ENCODE measurements around the gene AR. TPM values are rescaled to one million over a fixed set of nuclear protein-coding genes. Genes with fewer than 3 reads are reported as not detected.

Gene AR
- total RNA-seq, 1 donor from 2014 or later = 6.7 TPM

- Mint-ChIP-seq H3K4me3 (no peak overlapping the region), H3K27me3 (ENCODE audit: insufficient read depth, low read depth) (no peaks in the 10 kb centered on the region), H3K36me3 (no peaks in the 10 kb centered on the region), H3K9me3 (no peaks in the 10 kb centered on the region), H3K27ac (no peak overlapping the region), H3K4me1 (peaks cover 2% of the 10 kb centered on the region)
- Histone ChIP-seq H3K9ac (no peak overlapping the region), H3K4me3 (no peak overlapping the region), H4K20me1 (ENCODE audit: low read depth) (no peaks in the 10 kb centered on the region), H3F3A (ENCODE audit: low read depth) (no peaks in the 10 kb centered on the region), H3K4me2 (no peak overlapping the region), H3K36me3 (no peaks in the 10 kb centered on the region), H3K27ac (no peak overlapping the region), H2AFZ (replicated peaks) (no peak overlapping the region), H3K27me3 (no peaks in the 10 kb centered on the region), H3K79me2 (ENCODE audit: low read depth) (no peaks in the 10 kb centered on the region), H3K4me1 (peaks cover 6% of the 10 kb centered on the region), H3K9me3 (ENCODE audit: low read depth) (no peaks in the 10 kb centered on the region)
- DNase-seq (ENCODE audit: low spot score) = no peak
- TF ChIP-seq EZH2 (IDR thresholded peaks at IDR 0.05) (no peak), EZH2phosphoT487 (IDR thresholded peaks at IDR 0.05) (no peak), CTCF (IDR thresholded peaks at IDR 0.05) (no peak)
Measured at GRCh38 chrX:67700602-67701001, 156.8 kb downstream of the AR start.

DNA sequence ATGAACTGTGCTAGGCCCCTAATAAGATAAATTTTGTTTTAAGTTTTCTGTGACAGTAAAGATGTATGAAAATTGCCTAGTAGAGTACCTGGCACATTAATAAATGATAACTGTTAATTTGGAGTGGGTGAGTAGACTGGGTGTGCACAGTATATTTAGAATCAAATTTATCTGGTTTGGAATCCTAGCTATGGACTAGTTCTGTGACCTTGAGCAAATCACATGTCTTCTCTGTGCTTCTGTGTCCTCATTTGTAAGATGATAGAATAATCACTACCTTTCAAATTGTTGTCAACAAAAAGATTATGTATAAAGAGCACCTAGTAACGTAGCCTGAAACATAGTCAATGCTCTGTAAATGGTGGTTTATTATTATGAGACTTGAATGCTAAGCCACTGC, 170.2 kb downstream of the AR start:
- H3K36me3 Mint-ChIP-seq = peaks cover 16% of the 10 kb centered on the region
- H3K4me3 ChIP-seq = no peak overlapping the region
- no peak overlapping the region for H3K27ac ChIP-seq
- no peaks in the 10 kb centered on the region for H3K4me1 Mint-ChIP-seq
- H3K27me3 ChIP-seq = no peaks in the 10 kb centered on the region
- TF ChIP-seq EZH2phosphoT487 (IDR thresholded peaks at IDR 0.05) (no peak), EZH2 (IDR thresholded peaks at IDR 0.05) (no peak), CTCF (IDR thresholded peaks at IDR 0.05) (no peak)
- H3F3A ChIP-seq (ENCODE audit: low read depth) = no peaks in the 10 kb centered on the region
- DNase-seq (ENCODE audit: low spot score) = no peak
- H3K4me1 ChIP-seq = no peaks in the 10 kb centered on the region
- no peak overlapping the region for H3K4me3 Mint-ChIP-seq
- H4K20me1 ChIP-seq (ENCODE audit: low read depth) = no peaks in the 10 kb centered on the region
- H3K9me3 Mint-ChIP-seq = peaks cover 10% of the 10 kb centered on the region
- H2AFZ ChIP-seq (replicated peaks) = no peak overlapping the region
- no peaks in the 10 kb centered on the region for H3K9me3 ChIP-seq (ENCODE audit: low read depth)
- no peaks in the 10 kb centered on the region for H3K79me2 ChIP-seq (ENCODE audit: low read depth)
- H3K27me3 Mint-ChIP-seq (ENCODE audit: insufficient read depth, low read depth) = no peaks in the 10 kb centered on the region
- no peak overlapping the region for H3K27ac Mint-ChIP-seq
- H3K9ac ChIP-seq = no peak overlapping the region
- H3K4me2 ChIP-seq = no peak overlapping the region
- no peaks in the 10 kb centered on the region for H3K36me3 ChIP-seq

GRCh38 chrX:67717571-67717970, 173.8 kb downstream of the AR start:
- no peaks in the 10 kb centered on the region for H3K36me3 ChIP-seq
- peaks cover 3% of the 10 kb centered on the region for H3K27me3 Mint-ChIP-seq (ENCODE audit: insufficient read depth, low read depth)
- no peak overlapping the region for H3K4me3 Mint-ChIP-seq
- no peaks in the 10 kb centered on the region for H3K27me3 ChIP-seq
- no peaks in the 10 kb centered on the region for H3K79me2 ChIP-seq (ENCODE audit: low read depth)
- H3K27ac Mint-ChIP-seq = no peak overlapping the region
- no peaks in the 10 kb centered on the region for H3K9me3 ChIP-seq (ENCODE audit: low read depth)
- H3K4me2 ChIP-seq = no peak overlapping the region
- no peaks in the 10 kb centered on the region for H3K4me1 ChIP-seq
- no peak overlapping the region for H3K4me3 ChIP-seq
- no peak for DNase-seq (ENCODE audit: low spot score)
- H3F3A ChIP-seq (ENCODE audit: low read depth) = no peaks in the 10 kb centered on the region
- no peaks in the 10 kb centered on the region for H3K4me1 Mint-ChIP-seq
- no peaks in the 10 kb centered on the region for H4K20me1 ChIP-seq (ENCODE audit: low read depth)
- no peak overlapping the region for H2AFZ ChIP-seq (replicated peaks)
- peaks cover 11% of the 10 kb centered on the region for H3K36me3 Mint-ChIP-seq
- no peak overlapping the region for H3K9ac ChIP-seq
- H3K27ac ChIP-seq = no peak overlapping the region
- TF ChIP-seq CTCF (IDR thresholded peaks at IDR 0.05) (no peak), EZH2 (IDR thresholded peaks at IDR 0.05) (no peak), EZH2phosphoT487 (IDR thresholded peaks at IDR 0.05) (no peak)
- H3K9me3 Mint-ChIP-seq = peaks cover 3% of the 10 kb centered on the region

Measured in neural progenitor cell (in vitro differentiated cells).